ENCODE results near the gene SLAMF7.
"Not testable (repeated sequence)": the region's sequence is repeated elsewhere in the genome, so short reads cannot be mapped to it uniquely, and the experiment has no call there.

The SLAMF7 gene

GRCh38 chr1:160774886-160775719 lies 36.1 kb downstream of the SLAMF7 start:
- no peak for DNase-seq

GRCh38 chr1:160776178-160776577 lies 37.1 kb downstream of the SLAMF7 start:
- no peak for DNase-seq

GRCh38 chr1:160777486-160778089 lies 38.5 kb downstream of the SLAMF7 start:
- DNase-seq = no peak

GRCh38 chr1:160778976-160779375 lies 39.9 kb downstream of the SLAMF7 start:
- DNase-seq = no peak

GRCh38 chr1:160779626-160780397 lies 40.8 kb downstream of the SLAMF7 start:
- no peak for DNase-seq

- DNase-seq = no peak
These were observed 41.3 kb downstream of the SLAMF7 start for GRCh38 chr1:160780398-160780755.

- DNase-seq = no peak
These were observed 42.2 kb downstream of the SLAMF7 start for GRCh38 chr1:160781186-160781766.

GRCh38 chr1:160781914-160782689 lies 43.1 kb downstream of the SLAMF7 start:
- no peak for DNase-seq

- DNase-seq = not testable (repeated sequence)
These were observed 44.1 kb downstream of the SLAMF7 start for GRCh38 chr1:160782988-160783765.

GRCh38 chr1:160789051-160789701 lies 50.1 kb downstream of the SLAMF7 start:
- no peak for DNase-seq

GRCh38 chr1:160789702-160790611 lies 50.9 kb downstream of the SLAMF7 start:
- DNase-seq = no peak

- no peak for DNase-seq
These were observed 55.3 kb downstream of the SLAMF7 start for GRCh38 chr1:160794376-160794775.

- no peak for DNase-seq
These were observed 56.9 kb downstream of the SLAMF7 start, which contains the start of gene LY9 for GRCh38 chr1:160795951-160796383. LY9 (plus strand) TSS chr1:160796174; CDS start chr1:160796188, 14 bp downstream.

GRCh38 chr1:160797271-160797709 lies 58.2 kb downstream of the SLAMF7 start:
- no peak for DNase-seq

GRCh38 chr1:160797861-160798273 lies 58.8 kb downstream of the SLAMF7 start:
- DNase-seq = no peak

- no peak for DNase-seq
These were observed 59.4 kb downstream of the SLAMF7 start for GRCh38 chr1:160798439-160798838.

GRCh38 chr1:160799641-160800040 lies 60.6 kb downstream of the SLAMF7 start:
- no peak for DNase-seq

GRCh38 chr1:160800142-160800541 lies 61.1 kb downstream of the SLAMF7 start:
- no peak for DNase-seq
